Measurements from ENCODE around the gene MAP4K5.

MAP4K5 gene

DNA sequence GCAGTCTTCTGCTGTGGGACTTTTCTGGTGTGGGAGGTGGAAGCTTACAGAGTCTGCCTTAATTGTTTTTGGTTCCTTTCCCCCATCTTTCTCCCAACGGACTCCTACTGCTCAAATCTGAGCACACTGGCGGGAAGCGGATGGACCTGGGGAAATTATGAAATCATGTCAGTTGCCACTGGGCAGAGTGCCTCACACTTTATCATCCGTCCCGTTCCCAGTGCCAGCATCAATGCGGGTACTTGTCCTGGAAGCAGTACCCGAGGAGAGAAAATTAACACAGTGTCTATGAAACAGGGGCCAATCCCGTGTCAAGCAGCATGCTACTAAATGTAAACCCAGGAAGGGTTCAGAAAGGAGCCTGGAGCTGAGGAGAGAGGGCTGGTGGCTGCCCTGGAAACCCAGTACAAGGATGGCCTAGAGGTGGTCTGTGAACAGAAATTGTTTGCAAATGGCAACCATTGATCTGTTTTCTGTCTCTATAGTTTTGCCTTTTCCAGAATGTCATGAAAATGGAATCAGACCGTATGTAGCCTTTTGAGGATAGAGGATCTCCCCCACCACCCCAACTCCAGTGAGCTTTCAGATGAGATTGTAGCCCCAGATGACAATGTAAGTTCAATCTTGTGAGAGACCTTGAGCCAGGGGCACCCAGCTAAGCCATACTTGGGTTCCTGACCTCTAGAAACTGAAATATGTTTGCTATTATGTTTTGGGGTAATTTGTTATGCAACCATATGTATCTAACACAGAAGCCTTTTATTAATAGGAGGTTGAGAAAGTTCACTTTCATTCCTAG, 134.8 kb downstream of the MAP4K5 start:
- no peak for DNase-seq

DNA sequence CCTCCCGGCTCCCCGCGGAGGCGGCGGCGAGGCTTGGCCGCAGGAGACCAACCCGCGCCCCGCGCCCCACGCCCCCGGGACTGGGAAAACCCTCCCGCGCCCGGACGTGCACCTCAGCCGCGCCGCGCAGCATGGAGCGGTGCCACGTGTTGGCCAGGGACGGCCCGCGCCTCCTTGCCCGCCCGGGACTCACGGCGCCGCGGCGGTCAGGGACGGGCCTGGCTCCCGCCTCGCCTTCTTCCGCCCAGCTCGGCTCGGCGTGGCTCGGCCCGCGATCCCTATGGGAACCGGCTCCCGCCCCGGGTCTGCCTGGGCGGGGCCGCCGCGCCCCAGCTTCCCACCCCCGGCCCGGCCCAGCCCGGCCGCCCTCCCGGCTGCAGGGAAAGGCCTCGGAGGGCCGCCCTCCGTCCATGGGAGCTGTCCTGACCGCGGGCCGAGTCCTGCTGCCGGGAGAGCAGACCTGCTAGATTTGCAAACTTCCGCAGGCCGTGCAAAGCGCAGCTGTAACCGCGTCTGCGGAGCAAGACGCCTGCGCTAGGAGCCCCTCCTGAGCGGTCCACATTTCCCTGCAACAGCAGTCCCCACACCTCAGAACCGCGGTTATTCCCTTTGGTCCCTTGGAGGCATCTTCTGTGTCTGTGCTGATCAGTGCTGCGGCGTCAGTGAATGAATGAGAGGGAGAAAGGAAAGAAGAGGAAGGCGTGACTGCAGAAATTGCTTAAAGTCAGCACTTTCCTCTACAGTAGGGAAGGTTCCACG, 135.6 kb downstream of the MAP4K5 start, which contains the start of gene CDKL1:
CDKL1 (minus strand) TSS at position 251 of the 759 bp plus-strand sequence. CDS start 1,013 bp downstream, outside the sequence.
- peak; percentile 85 for DNase-seq

DNA sequence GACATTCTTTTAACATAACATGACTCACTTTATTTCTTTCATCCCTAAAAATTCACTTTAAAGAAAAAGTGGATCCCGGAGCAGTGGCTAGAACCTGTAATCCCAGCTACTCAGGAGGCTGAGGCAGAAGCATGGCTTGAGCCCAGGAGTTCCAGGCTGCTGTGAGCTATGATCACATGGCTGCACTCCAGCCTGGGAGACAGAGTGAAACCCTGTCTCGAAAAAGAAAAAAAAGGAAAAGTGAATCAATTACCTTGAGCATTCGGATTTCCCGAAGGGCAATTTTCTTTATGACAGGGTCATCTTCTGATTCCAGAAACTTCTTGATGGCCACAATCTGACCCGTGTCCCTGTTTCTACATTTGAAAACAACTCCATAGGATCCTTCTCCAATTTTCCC, 136.9 kb downstream of the MAP4K5 start:
- DNase-seq: peak; percentile 24

DNA sequence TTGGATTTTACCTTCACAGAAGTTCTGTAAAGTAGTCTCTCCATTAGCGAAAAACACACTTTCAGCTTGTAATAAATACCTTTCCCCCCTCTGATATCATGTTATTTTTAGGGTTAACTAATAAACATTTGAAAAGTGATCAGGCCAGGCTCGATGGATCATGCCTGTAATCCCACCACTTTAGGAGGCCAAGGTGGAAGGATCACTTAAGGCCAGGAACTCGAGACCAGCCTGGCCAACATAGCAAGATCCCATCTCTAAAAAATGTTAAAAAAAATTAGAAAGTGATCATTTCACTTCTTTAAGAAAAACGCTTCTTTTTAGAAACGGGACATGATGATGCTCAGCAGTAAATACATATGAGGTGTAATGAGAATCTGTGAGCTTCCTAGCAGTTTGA, 137.7 kb downstream of the MAP4K5 start:
- no peak for DNase-seq

DNA sequence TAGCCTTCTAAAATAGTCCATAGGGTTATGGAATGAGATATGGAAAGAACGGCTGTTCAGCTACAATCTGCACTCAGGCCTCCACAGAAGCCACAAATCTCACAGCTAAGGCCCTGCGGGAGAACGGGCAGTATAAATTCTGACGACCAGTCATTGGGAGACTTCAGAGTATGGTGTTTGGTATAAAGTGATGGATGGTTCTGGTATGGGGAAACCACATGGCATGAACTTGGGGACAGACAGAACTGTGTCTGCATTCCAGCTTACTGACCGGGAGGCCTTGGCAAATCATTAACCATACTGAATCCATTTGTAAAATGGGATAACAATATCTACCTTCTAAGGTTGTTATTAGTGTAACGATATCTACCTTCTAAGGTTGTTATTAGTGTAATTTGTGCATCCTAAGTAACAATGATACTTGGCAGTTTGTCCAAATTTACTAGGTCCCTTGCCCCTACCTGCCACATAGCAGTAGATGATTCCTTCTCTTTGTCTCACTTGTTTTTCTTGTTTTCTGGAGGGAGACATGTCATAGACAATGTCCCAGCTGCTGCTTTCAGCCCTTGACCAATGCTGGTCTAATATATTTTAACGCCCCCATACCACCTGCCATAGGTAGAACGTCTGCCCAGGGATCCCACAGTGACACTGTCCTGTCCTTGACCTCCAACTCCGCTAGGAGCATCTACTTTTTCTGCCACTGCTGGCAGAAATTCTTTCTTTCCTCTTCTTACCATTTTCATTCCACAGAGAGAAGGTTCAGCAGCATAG, 142.5 kb downstream of the MAP4K5 start:
- DNase-seq: peak; percentile 26

DNA sequence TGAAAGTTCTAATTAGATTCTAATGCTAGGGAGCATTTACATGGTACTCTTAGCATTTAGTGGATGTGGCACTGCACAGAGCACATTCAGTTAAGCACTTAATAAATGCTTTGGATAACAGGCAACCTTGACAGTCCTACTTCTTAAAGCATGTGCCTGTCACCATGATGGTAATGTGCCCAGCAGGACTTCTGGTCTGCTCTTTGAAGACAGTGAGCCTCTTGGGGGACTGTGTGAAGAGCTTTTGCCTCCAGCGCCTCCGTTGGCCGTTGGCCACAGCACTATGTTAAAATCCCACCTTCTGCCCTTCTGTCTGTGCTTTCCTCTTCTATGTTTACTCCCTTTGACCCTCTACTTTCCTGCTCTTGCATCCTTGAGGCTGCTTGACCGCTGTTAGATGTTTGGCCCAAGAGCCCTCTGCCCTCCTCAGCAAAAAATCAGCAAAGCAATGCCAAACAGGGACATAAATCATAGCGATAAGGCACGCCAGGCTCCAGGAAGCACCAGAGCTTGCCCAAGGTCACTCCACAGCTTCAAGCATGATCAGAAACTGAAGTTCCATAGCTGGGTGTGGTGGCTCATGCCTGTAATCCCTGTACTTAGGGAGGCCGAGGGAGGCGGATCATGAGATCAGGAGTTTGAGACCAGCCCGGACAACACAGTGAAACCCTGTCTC, 144.0 kb downstream of the MAP4K5 start:
- DNase-seq: peak; percentile 40

DNA sequence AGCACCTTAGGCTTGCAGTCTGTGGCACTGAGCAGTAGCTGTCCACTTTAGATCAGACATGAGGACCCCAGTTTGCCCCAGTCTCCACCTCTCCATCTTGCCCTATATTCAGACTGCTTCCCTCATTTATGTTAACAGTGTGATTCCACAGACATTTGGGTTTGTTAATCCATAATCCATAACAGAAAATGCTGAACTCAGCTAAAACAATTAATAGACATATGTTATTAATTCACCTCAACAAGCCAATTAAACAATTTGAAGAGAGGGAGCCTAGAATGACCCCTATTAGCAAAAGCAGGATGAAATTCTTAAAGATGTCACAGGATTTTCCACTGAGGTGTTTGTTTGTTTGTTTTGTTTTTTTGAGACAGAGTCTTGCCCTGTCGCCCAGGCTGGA, 144.8 kb downstream of the MAP4K5 start:
- DNase-seq: no peak

DNA sequence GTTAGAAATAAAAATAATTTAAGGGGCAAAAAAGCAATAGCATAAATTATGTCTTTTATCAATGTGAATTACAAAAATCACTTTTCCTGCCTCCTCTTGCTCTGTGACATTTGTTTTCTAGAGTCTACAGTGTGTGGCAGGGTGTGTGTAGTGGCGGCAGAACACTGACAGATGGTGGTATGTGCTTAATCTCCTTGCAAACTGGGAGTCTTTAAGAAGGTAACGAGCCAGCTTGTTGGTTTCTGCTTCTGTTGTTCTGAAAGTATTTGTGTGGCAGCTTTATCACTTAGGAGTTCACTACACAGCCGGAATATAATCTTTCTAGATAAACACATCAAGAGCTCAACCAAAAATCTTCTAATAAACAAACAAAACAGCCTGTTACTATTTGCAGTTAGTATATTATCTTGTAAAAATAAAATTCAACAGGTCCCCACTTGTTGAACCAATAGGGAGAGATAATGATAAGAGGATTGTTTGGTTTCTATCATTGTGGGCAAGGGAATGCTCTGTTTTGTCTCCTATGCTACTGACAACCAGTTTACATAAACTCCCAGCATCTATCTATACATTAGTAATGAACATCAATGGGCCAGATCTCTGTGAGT, 148.6 kb downstream of the MAP4K5 start:
- DNase-seq: peak; percentile 11

DNA sequence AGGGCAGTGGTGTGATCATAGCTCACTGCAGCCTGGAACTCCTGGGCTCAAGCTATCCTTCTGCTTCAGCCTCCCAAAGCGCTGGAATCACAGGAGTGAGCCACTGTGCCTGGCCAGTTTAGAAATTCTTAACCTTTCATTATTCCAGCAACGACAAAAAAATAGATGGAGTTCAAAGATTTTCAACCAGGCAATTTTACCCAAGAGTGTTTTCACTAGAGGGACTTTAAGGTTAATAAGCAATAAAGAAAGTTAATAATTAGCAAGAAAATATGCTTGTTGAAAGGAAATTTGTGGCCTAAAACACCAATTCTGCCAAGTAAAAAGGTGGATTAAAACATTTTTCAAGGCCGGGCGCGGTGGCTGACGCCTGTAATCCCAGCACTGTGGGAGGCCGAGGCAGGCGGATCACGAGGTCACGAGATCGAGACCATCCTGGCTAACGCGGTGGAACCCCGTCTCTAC, 150.5 kb downstream of the MAP4K5 start:
- DNase-seq: no peak

DNA sequence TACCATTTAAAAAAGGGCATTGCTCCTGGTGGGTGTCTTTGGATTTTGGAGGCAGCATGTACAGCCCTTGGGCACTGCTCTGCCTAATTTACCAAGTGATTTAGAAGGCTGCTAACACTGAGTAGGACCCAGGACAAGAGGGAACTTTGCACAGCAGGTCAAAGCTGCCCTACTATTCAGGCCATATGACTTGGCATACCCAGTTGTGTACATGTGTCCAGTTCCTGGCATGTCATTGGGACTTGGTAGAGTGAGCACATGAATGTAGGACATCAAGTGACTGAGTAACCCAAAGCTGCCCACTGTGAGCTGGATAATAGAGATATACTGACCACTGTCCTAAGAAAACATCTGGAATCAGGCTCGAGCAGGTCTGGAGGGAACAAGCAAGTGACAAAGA, 151.4 kb downstream of the MAP4K5 start:
- peak; percentile 21 for DNase-seq

DNA sequence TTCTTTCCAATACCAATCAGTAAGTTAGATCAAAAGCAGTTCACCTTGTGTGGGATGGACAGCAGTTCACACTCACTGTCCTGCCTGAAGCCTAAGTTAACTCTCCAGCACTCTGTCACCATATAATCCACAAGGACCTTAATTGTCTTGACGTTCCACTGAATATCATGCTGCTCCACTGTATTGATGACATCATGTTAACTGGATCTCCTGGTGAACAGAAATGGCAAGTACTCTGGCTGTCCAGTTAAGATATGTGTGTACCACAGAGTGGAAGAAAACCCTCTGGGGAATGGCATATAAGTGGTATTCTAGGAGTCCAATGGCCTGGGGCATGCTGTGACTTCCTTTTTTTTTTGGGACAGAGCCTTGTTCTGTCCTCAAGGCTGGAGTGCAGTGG, 151.9 kb downstream of the MAP4K5 start:
- DNase-seq: no peak

DNA sequence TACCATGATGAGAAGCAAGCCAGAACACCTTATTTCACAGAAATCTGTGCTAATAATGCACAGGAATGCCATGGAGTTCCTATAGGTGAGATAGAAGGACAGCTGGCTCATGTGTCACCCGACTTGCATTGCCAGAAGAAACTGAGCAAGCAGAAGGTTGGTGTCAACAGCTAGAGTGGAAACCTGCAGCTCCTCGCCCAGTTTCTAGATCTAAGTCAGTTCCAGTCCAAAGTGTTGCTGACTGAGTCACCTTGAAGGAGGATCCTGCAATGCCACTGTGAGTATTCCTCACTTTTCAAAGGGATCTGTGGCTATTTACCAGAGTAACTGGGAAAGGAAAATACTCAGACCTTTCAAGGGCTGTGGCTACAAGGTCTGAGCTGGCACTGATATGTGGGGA, 152.8 kb downstream of the MAP4K5 start:
- peak; percentile 15 for DNase-seq

DNA sequence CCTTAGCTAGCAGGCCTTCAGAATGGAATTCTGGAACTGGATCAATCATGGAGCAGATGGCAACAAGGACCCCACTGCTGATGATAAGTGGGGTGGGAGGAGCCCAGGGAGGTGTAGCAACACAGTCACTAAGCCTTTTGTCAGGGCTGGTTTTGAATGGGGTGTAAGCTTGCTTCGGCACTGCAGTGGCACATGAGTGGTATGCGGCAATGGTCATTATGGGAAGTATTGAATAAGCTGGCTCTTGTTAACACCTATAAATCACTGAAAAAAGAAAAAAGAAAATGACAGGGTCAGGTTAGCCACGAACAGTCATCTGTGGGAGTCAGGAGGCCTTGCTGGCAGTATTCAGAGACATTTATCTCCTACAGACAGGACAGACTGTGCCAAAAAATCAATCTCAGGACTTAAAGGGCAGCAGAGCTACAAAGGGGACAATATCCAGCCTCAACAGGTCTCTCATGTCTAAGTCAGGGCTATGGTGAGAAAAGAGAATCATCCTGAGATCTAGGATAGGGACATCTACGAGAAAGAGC, 154.8 kb downstream of the MAP4K5 start:
- DNase-seq: peak; percentile 19

DNA sequence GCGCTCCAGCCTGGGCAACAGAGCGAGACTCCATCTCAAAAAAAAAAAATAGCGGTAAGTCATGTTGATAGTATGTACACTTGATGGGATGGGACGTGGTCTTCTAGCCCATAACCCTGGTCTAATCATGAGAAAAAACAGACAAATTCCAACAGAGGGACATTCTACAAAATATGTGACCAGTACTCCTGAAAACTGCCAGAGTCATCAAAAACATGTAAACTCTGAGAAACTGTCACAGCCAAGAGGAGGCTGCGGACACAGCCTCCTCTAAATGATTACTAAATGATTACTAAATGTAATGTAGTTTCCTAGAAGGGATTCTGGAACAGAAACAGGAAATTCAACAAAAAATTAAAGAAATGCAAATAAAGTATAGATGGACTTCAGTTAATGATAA, 156.6 kb downstream of the MAP4K5 start:
- no peak for DNase-seq

DNA sequence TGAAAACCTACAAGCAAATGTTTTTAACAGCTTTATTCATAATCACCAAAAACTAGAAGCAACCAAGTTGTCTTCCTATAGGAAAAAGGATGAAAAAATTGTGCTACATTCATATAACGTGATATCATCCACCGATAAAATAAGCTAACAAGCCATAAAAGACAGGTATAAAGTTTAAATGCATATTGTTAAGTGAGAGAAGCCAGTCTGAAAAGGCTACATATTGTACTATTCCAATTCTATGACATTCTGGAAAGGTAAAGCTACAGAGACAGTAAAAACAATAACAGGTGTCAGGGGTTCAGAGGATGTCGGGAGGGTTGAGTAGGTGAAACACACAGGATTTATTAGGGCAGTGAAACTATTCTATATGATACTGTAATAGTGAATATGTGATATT, 158.4 kb downstream of the MAP4K5 start:
- no peak for DNase-seq

DNA sequence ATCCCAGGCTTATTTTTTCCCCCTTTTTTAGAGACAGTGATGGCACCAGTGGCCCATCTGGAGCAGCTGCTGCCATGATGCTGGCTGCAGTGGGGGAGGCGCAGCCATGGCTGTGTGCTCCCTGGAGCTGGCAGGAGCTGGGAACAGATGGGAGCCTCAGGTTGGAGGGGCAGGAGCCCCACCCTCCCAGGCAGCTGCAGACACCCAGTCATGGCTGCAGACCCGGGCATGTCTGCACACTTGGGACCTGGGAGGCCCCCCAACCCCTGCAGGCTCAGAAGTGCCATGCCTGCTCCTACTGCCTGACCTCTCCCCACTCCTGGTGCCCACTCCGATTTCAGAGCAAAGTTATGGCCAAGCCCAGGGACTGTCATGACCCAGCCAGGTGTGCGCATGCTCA, 160.8 kb downstream of the MAP4K5 start:
- DNase-seq: peak; percentile 35

Measured in activated CD8-positive, alpha-beta memory T cell treated with anti-CD3 and anti-CD28 coated beads for 24 hours (primary cell).